Measurements from ENCODE around the gene BCR. TPM values are rescaled to one million over a fixed set of nuclear protein-coding genes. Genes with fewer than 3 reads are reported as not detected.

Gene BCR
- total RNA-seq, 1 experiment from 2014 or later: 77.0 TPM

DNA sequence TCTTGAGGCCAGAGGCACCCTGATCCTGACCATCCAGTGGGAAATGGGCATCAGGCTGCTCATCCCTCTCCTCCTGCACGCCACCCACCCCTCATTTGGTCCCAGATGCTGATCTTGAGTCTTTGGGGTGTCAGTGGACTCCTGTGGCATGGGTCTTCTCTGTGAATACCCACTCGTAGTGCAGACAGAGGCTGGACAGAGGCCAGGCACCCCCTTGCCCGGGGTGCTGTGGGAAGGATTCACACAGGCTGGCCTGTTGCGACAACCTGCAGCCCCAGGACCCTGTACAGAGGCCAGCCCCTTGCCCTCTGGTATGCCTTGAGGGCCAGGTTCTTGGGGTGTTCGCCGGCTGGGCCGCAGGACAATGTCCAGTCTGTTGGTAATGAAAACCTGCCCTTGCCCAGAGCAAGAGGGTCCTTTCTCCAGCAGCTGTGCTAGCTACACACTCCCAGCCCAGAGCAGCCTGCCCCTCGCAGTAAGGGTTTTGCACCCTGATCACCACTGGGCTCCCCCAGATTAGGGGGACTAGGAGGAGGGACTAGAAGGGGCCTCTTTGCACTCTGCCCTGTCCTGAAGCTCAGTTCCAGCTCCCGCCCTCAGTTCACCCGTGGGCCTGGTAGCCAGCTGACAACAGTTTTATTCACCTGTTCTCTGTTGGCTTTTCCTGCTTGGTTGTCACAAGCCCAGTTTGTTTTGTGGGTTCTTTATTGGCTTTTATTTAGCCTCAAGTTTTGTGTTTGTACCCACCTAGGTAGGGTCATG, 76.0 kb downstream of the BCR start:
- DNase-seq: no peak
- no CpG with 5 or more reads among the region's 10 CpGs for WGBS (ENCODE audit: extremely low coverage, insufficient read length, low lambda C conversion rate)
- Mint-ChIP-seq H3K4me3 (no peak overlapping the region), H3K9me3 (no peaks in the 10 kb centered on the region), H3K27ac (peak overlapping the region in 2 of 3 experiments; percentile 14 to 50; a peak in 4 of 7 replicates), H3K36me3 (ENCODE audit: insufficient read depth in 1 of 3, low read depth in 3 of 3) (peaks cover 22 to 54% (median 50%) of the 10 kb centered on the region in 3 experiments), H3K4me1 (peaks cover 36 to 43% of the 10 kb centered on the region in 2 experiments), H3K27me3 (ENCODE audit: low read depth) (no peaks in the 10 kb centered on the region; the same call in 1 of the 2 replicates)
- Histone ChIP-seq H3K4me2 (ENCODE audit: insufficient read depth, insufficient read length, low read length) (no peak overlapping the region), H3K56ac (ENCODE audit: insufficient read length, low read depth, low read length) (no peak overlapping the region), H3K23me2 (ENCODE audit: insufficient read length, low read depth, low read length, poor library complexity, severe bottlenecking) (no peaks in the 10 kb centered on the region), H4K8ac (replicated peaks; ENCODE audit: insufficient read length, low read depth, low read length) (no peak overlapping the region), H3K79me2 (ENCODE audit: insufficient read depth, low read length) (no peaks in the 10 kb centered on the region; the same call in 1 of the 2 replicates), H2AFZ (ENCODE audit: low read length) (no peak overlapping the region), H3K9me3 (ENCODE audit: control insufficient read depth, low read depth, low read length) (no peaks in the 10 kb centered on the region), H2AK5ac (ENCODE audit: insufficient read length, low read length) (no peak overlapping the region), H3K9ac (ENCODE audit: extremely low read depth, insufficient read length, low read length) (no peak overlapping the region), H2BK15ac (ENCODE audit: low read depth, low read length) (no peak overlapping the region), H2BK12ac (ENCODE audit: insufficient read length, low read depth, low read length) (no peak overlapping the region), H2BK5ac (ENCODE audit: insufficient read length, low read length) (no peak overlapping the region), H3K79me1 (ENCODE audit: insufficient read depth, low read depth, low read length, poor library complexity, severe bottlenecking) (peaks cover 1% of the 10 kb centered on the region), H3T11ph (ENCODE audit: low read length) (no peak overlapping the region), H3K14ac (ENCODE audit: insufficient read depth, low read length) (no peak overlapping the region), H4K5ac (ENCODE audit: insufficient read length, low read depth, low read length) (no peak overlapping the region), H3K18ac (ENCODE audit: insufficient read length, low read depth, low read length) (no peak overlapping the region), H2BK20ac (ENCODE audit: low read depth, low read length, poor library complexity, severe bottlenecking) (no peak overlapping the region), H3K27ac (ENCODE audit: insufficient read length, low read depth, low read length) (no peak overlapping the region), H3K4me1 (ENCODE audit: insufficient read depth, low read length) (peaks cover 6% of the 10 kb centered on the region; the same call in 1 of the 2 replicates), H3K23ac (ENCODE audit: insufficient read length, low read depth, low read length) (no peak overlapping the region), H2BK120ac (ENCODE audit: low read depth, low read length, poor library complexity, severe bottlenecking) (no peak overlapping the region), H3K4ac (ENCODE audit: low read depth, low read length) (no peak overlapping the region), H3K27me3 (ENCODE audit: insufficient read depth, low read length) (no peaks in the 10 kb centered on the region), H4K20me1 (ENCODE audit: control insufficient read depth, insufficient read depth, insufficient read length) (no peaks in the 10 kb centered on the region), H4K91ac (ENCODE audit: insufficient read length, low read depth, low read length) (no peak overlapping the region)
- TF ChIP-seq, protein P1, sequence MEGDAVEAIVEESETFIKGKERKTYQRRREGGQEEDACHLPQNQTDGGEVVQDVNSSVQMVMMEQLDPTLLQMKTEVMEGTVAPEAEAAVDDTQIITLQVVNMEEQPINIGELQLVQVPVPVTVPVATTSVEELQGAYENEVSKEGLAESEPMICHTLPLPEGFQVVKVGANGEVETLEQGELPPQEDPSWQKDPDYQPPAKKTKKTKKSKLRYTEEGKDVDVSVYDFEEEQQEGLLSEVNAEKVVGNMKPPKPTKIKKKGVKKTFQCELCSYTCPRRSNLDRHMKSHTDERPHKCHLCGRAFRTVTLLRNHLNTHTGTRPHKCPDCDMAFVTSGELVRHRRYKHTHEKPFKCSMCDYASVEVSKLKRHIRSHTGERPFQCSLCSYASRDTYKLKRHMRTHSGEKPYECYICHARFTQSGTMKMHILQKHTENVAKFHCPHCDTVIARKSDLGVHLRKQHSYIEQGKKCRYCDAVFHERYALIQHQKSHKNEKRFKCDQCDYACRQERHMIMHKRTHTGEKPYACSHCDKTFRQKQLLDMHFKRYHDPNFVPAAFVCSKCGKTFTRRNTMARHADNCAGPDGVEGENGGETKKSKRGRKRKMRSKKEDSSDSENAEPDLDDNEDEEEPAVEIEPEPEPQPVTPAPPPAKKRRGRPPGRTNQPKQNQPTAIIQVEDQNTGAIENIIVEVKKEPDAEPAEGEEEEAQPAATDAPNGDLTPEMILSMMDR (conservative IDR thresholded peaks at IDR 0.05): no peak
